Fibroblast of skin of right biceps (primary cell): ENCODE results near the gene LIAS.
"Not testable (repeated sequence)": the region's sequence is repeated elsewhere in the genome, so short reads cannot be mapped to it uniquely, and the experiment has no call there.

Experiments
- DNase-seq: peaks from one replicate; pipeline ENCODE4 v3.0.0-alpha.2; 2013

Gene LIAS

GRCh38 chr4:39458505-39459300, at the start of gene LIAS, which contains the start of gene RPL9:
TSS of gene LIAS (plus strand) at chr4:39459056. CDS start at chr4:39459118, 62 bp downstream.
TSS of gene RPL9 (minus strand) at chr4:39458922. CDS start at chr4:39458439, 483 bp downstream.
- peak; percentile 99 for DNase-seq

- DNase-seq, result no peak
Observed at GRCh38 chr4:39410415-39410814, 48.4 kb upstream of the LIAS start.

DNA sequence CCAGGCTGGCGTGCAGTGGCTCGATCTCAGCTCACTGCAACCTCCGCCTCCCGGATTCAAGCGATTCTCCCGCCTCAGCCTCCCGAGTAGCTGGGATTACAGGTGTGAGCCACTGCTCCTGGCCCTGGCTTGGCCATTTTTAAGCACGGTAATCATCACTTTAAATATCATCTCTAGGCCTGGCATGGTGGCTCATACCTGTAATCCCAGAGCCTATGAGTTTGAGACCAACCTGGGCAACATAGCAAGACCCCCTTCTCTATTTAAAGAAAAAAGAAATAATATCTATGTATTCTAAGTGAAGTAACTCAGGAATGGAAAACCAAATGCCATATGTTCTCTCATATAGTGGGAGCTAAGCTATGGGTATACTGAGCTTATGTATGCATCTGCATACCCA, 47.3 kb upstream of the LIAS start:
- DNase-seq, result not testable (repeated sequence)

GRCh38 chr4:39415678-39416283, 43.1 kb upstream of the LIAS start:
- DNase-seq, result no peak

GRCh38 chr4:39422247-39422646, 36.6 kb upstream of the LIAS start:
- DNase-seq, result no peak

GRCh38 chr4:39425297-39425696, 33.6 kb upstream of the LIAS start:
- not testable (repeated sequence) for DNase-seq

DNA sequence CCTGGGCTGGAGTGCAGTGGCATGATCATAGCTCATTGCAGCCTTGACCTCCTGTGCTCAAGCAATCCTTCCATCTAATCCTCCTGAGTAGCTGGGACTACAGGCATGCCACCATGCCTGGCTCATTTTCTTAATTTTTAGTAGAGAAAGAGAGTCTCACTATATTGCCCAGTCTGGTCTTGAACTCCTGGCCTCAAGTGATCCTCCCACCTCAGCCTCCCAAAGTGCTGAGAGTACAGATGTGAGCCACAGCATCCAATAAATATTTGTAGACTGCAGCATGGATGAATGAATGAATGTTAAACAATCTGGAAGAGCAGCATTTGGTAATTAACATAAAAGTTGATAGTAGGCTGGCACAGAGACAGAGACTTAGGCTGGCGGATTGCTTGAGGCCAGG, 32.1 kb upstream of the LIAS start:
- no peak for DNase-seq

DNA sequence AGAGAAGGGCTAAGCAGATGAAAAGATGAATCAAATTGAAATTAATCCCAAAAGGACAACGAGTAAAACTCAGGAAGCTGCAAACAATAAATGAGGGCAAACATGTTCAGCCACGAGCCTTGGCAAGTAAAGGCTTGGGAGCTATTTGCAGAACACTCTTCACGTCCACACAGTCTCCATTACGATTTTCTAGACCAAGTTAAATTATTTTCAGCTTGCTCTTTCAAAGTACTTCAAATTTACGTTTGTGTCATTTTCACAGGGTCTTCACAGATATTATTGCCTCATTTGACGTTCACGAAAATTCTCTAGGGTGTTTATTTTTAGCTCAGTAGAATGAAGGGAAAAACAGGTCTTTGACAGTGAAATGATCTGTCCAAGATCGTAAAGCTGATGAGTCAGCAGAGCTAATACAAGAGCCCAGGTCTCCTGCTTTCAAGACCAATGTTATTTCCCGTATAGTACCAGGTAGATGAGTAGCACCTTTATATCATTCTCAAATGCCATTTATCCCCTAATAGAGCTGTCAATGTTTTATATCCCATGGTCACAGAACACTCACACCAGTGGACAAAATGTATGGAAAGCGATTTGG, 31.2 kb upstream of the LIAS start:
- no peak for DNase-seq

GRCh38 chr4:39429476-39430334, 29.2 kb upstream of the LIAS start:
- no peak for DNase-seq

DNA sequence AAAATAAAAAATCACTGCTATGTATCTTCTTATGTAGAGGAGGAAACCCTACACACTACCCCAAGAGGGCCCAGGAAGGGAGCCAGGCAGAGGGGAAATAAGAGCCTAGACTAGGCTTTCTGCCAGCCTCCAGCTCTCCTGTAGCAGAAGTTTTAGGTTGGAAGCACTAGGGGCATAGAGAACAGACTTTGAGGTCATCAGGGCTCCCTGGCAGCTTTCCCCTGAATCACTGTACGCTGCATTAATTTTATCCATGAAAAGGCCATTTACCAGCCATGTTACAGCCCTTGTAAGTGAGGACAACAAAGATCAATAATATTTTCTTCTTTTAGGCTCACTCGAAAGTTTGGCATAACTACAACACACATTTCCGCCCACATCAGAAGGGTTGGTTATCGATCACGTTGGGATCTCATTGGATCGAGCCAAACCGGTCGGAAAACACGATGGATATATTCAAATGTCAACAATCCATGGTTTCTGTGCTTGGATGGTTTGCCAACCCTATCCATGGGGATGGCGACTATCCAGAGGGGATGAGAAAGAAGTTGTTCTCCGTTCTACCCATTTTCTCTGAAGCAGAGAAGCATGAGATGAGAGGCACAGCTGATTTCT, 24.9 kb upstream of the LIAS start:
- no peak for DNase-seq

GRCh38 chr4:39435659-39436563, 22.9 kb upstream of the LIAS start:
- no peak for DNase-seq

- no peak for DNase-seq
Observed at GRCh38 chr4:39441593-39441992, 17.3 kb upstream of the LIAS start.

GRCh38 chr4:39442998-39443397, 15.9 kb upstream of the LIAS start:
- no peak for DNase-seq

GRCh38 chr4:39446483-39446841, 12.4 kb upstream of the LIAS start:
- no peak for DNase-seq

GRCh38 chr4:39446842-39447573, 11.8 kb upstream of the LIAS start:
- peak; percentile 57 for DNase-seq

GRCh38 chr4:39450618-39451017, 8.2 kb upstream of the LIAS start:
- DNase-seq, result no peak

DNA sequence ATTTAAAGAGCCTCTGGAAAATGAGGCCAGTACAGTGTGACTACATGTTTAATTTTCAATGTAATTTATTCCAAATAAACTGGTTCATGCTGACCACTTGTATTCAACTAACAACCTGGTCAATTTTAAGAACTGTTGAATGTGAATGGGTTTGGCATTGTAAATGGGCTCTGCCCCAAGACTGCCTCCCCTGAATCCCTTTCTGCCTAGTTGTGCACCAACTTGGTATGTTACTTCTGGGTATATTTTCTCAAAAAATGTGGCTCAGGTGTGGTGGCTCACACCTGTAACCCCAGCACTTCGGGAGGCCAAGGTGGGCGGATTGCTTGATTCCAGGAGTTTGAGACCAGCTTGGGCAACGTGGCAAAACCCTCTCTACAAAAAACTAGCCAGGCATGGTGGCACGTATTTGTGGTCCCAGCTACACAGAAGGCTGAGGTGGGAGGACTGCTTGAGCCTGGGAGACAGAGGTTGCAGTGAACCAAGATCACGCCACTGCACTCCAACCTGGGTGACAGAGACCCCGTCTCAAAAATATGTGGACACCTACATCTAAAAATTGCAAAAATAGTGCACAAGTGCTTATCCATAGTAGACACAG, 7.3 kb upstream of the LIAS start:
- DNase-seq, result no peak

- no peak for DNase-seq
Observed at GRCh38 chr4:39452153-39452859, 6.5 kb upstream of the LIAS start.

DNA sequence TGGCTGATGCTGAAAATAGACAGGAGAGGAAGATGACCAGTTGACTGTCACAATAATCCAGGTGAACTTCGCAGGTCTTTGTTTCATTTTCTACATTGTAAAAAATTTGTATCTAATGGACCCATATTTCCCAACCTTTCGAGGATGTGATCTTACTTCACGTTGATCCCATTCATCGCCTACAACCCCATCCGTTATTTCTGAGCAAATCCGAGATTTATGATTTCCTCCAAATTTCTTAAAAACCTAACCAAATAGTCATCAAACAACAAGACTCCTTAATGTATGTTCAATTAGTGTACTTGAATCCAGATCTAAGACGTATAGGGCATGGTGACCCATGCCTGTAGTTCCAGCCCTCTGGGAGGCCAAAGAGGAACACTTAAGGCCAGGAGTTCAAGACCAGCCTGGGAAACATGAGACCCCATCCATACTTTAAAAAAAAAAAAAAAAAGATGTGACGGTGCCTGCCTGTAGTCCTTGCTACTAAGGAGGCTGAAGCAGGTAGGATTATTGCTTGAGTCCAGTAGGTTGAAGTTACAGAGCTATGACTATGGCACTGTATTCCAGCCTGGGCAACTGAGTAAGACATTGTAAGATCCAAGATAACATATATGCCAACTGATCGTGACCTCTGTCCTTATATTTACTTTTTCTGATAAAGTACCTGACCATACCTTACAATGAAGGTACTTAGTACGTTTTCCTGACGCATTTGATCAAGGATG, 5.8 kb upstream of the LIAS start:
- DNase-seq, result no peak
